Liver (tissue), 3 donors: ENCODE data around the gene LPAR6.

ENCODE experiments used
- CTCF ChIP-seq: fragments of 150-350 bp; IDR thresholded peaks from 2 replicates; pipeline ENCODE4 v1.5.1; 2017; ENCODE audit warnings: improper control_type of control experiment, low read depth, low read length; ENCODE audit not compliant: missing input control
- FOXA1 ChIP-seq: IDR thresholded peaks from 2 replicates; pipeline ENCODE4 v1.6.1; 2016; ENCODE audit warnings: antibody characterized with exemption
- NR2F2 ChIP-seq: IDR thresholded peaks from 2 replicates; pipeline ENCODE4 v1.6.1; 2016; ENCODE audit warnings: antibody characterized with exemption
- REST ChIP-seq: IDR thresholded peaks from 2 replicates; pipeline ENCODE4 v1.6.1; 2016; ENCODE audit warnings: antibody characterized with exemption, mild to moderate bottlenecking
- SP1 ChIP-seq: IDR thresholded peaks from 2 replicates; pipeline ENCODE4 v1.6.1; 2018; ENCODE audit warnings: antibody characterized with exemption, mild to moderate bottlenecking
- TAF1 ChIP-seq: conservative IDR thresholded peaks from 2 replicates; pipeline ENCODE4 v1.6.1; 2016; ENCODE audit warnings: antibody characterized with exemption, mild to moderate bottlenecking
- YY1 ChIP-seq: IDR thresholded peaks from 2 replicates; pipeline ENCODE4 v1.6.1; 2016; ENCODE audit warnings: antibody characterized with exemption, mild to moderate bottlenecking
- TF ChIP-seq, protein P1 (sequence below): IDR thresholded peaks from 2 replicates; pipeline ENCODE4 v1.6.1; 2016; ENCODE audit warnings: antibody characterized with exemption
- donor health status: healthy.
- donor health status: healthy.

- TF ChIP-seq CTCF (no peak), TAF1 (no peak), REST (no peak), SP1 (no peak), NR2F2 (no peak), FOXA1 (no peak), YY1 (no peak)
- TF ChIP-seq, protein P1, sequence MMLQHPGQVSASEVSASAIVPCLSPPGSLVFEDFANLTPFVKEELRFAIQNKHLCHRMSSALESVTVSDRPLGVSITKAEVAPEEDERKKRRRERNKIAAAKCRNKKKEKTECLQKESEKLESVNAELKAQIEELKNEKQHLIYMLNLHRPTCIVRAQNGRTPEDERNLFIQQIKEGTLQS: no peak
Observed at GRCh38 chr13:48457578-48458242, 44.8 kb upstream of the LPAR6 start.
